Measurements from ENCODE around the gene ADAMTS12. TPM values are rescaled to one million over a fixed set of nuclear protein-coding genes. Genes with fewer than 3 reads are reported as not detected.

The ADAMTS12 gene
- total RNA-seq, 1 experiment from 2014 or later, result 6.2 TPM

DNA sequence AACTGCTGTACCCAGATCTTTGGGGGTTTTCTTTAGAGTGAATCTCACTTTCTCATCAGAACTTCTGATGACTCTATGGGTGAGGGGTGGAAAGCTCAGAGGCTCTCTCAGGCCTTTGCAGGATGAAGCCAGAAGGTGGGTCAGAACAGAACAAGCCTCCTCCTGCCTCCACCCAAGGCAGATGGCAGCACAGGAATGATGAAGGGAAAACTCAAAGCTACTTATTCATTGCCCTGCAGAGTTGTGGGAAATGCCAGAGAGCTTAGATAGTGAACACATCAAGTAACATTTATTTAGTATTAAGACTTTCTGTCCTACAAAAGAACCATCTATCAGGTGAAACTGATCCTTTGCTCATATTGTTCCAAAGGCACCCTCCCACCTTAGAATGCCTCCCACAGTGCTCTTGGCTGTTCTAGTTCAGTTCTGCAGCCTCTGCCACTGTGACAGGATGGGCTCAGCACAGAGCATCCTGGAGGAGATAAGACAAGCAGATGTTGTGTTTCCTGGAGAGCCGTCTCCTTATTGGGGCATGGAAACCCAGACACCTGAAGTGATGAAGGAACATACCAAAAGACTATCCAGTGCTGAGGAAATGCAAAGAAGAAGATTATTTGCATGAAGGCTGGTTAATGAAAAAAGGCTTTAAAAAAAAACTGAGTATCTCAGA is 146.6 kb downstream of the ADAMTS12 start:
- WGBS (ENCODE audit: extremely low coverage, insufficient read length, low lambda C conversion rate), result no CpG with 5 or more reads among the region's 1 CpG
- Histone ChIP-seq H3K23ac (ENCODE audit: insufficient read length, low read depth, low read length) (no peak overlapping the region), H2BK120ac (ENCODE audit: low read depth, low read length, poor library complexity, severe bottlenecking) (no peak overlapping the region), H4K8ac (replicated peaks; ENCODE audit: insufficient read length, low read depth, low read length) (no peak overlapping the region), H3K56ac (ENCODE audit: insufficient read length, low read depth, low read length) (no peak overlapping the region), H2BK5ac (ENCODE audit: insufficient read length, low read length) (no peak overlapping the region), H2AK5ac (ENCODE audit: insufficient read length, low read length) (no peak overlapping the region), H2BK20ac (ENCODE audit: low read depth, low read length, poor library complexity, severe bottlenecking) (no peak overlapping the region), H3K18ac (ENCODE audit: insufficient read length, low read depth, low read length) (no peak overlapping the region), H3T11ph (ENCODE audit: low read length) (no peak overlapping the region), H2BK15ac (ENCODE audit: low read depth, low read length) (no peak overlapping the region), H2AFZ (ENCODE audit: low read length) (no peak overlapping the region), H3K27ac (ENCODE audit: insufficient read length, low read depth, low read length) (no peak overlapping the region), H3K9me3 (ENCODE audit: control insufficient read depth, low read depth, low read length) (no peaks in the 10 kb centered on the region), H3K14ac (ENCODE audit: insufficient read depth, low read length) (no peak overlapping the region), H4K5ac (ENCODE audit: insufficient read length, low read depth, low read length) (no peak overlapping the region), H3K9ac (ENCODE audit: extremely low read depth, insufficient read length, low read length) (no peak overlapping the region), H3K4me2 (ENCODE audit: insufficient read depth, insufficient read length, low read length) (no peak overlapping the region), H3K27me3 (ENCODE audit: insufficient read depth, low read length) (no peaks in the 10 kb centered on the region), H3K23me2 (ENCODE audit: insufficient read length, low read depth, low read length, poor library complexity, severe bottlenecking) (no peaks in the 10 kb centered on the region), H4K91ac (ENCODE audit: insufficient read length, low read depth, low read length) (no peak overlapping the region), H4K20me1 (ENCODE audit: control insufficient read depth, insufficient read depth, insufficient read length) (no peaks in the 10 kb centered on the region), H3K4ac (ENCODE audit: low read depth, low read length) (no peak overlapping the region), H2BK12ac (ENCODE audit: insufficient read length, low read depth, low read length) (no peak overlapping the region), H3K79me2 (ENCODE audit: insufficient read depth, low read length) (no peaks in the 10 kb centered on the region), H3K79me1 (ENCODE audit: insufficient read depth, low read depth, low read length, poor library complexity, severe bottlenecking) (no peaks in the 10 kb centered on the region), H3K4me1 (ENCODE audit: insufficient read depth, low read length) (no peaks in the 10 kb centered on the region)
- Mint-ChIP-seq H3K4me1 (peaks cover 5 to 8% of the 10 kb centered on the region in 2 experiments), H3K9me3 (no peaks in the 10 kb centered on the region), H3K27ac (peak overlapping the region in 1 of 3 experiments; percentile 14; a peak in 1 of 7 replicates), H3K4me3 (no peak overlapping the region), H3K27me3 (ENCODE audit: low read depth) (no peaks in the 10 kb centered on the region), H3K36me3 (ENCODE audit: insufficient read depth in 1 of 3, low read depth in 3 of 3) (no peaks in the 10 kb centered on the region)
- no peak for DNase-seq
- TF ChIP-seq, protein P1, sequence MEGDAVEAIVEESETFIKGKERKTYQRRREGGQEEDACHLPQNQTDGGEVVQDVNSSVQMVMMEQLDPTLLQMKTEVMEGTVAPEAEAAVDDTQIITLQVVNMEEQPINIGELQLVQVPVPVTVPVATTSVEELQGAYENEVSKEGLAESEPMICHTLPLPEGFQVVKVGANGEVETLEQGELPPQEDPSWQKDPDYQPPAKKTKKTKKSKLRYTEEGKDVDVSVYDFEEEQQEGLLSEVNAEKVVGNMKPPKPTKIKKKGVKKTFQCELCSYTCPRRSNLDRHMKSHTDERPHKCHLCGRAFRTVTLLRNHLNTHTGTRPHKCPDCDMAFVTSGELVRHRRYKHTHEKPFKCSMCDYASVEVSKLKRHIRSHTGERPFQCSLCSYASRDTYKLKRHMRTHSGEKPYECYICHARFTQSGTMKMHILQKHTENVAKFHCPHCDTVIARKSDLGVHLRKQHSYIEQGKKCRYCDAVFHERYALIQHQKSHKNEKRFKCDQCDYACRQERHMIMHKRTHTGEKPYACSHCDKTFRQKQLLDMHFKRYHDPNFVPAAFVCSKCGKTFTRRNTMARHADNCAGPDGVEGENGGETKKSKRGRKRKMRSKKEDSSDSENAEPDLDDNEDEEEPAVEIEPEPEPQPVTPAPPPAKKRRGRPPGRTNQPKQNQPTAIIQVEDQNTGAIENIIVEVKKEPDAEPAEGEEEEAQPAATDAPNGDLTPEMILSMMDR (conservative IDR thresholded peaks at IDR 0.05), result no peak

Data from H9 (cell line).